ENCODE measurements around the gene NTN3. TPM values are rescaled to one million over a fixed set of nuclear protein-coding genes. Genes with fewer than 3 reads are reported as not detected.
A peak's percentile ranks its signal among the peaks of the same experiment; 100 is the strongest.

NTN3 gene
- total RNA-seq, 1 donor from 2014 or later = 1.5 TPM

- Mint-ChIP-seq H3K27ac (ENCODE audit: unreplicated experiment) (no peak overlapping the region), H3K27me3 (ENCODE audit: low read depth) (no peaks in the 10 kb centered on the region), H3K9me3 (ENCODE audit: low read depth) (no peaks in the 10 kb centered on the region), H3K4me3 (ENCODE audit: unreplicated experiment) (no peak overlapping the region), H3K4me1 (ENCODE audit: low read depth) (peaks cover 4% of the 10 kb centered on the region), H3K36me3 (ENCODE audit: low read depth) (no peaks in the 10 kb centered on the region)
- TF ChIP-seq CTCF (IDR thresholded peaks at IDR 0.05) = no peak
- DNase-seq (ENCODE audit: low spot score) = no peak
Observed at GRCh38 chr16:2507665-2508064, 36.6 kb downstream of the NTN3 start.

- no peaks in the 10 kb centered on the region for H3K27me3 Mint-ChIP-seq (ENCODE audit: low read depth)
- no peaks in the 10 kb centered on the region for H3K9me3 Mint-ChIP-seq (ENCODE audit: low read depth)
- DNase-seq (ENCODE audit: low spot score) = no peak
- TF ChIP-seq CTCF (IDR thresholded peaks at IDR 0.05) = no peak
- H3K27ac Mint-ChIP-seq (ENCODE audit: unreplicated experiment) = no peak overlapping the region
- H3K4me3 Mint-ChIP-seq (ENCODE audit: unreplicated experiment) = no peak overlapping the region
- H3K4me1 Mint-ChIP-seq (ENCODE audit: low read depth) = peaks cover 7% of the 10 kb centered on the region
- no peaks in the 10 kb centered on the region for H3K36me3 Mint-ChIP-seq (ENCODE audit: low read depth)
Observed at GRCh38 chr16:2508722-2509400, 37.8 kb downstream of the NTN3 start.

- TF ChIP-seq CTCF (IDR thresholded peaks at IDR 0.05) = no peak
- DNase-seq (ENCODE audit: low spot score) = no peak
- H3K36me3 Mint-ChIP-seq (ENCODE audit: low read depth) = no peaks in the 10 kb centered on the region
- peaks cover 21% of the 10 kb centered on the region for H3K4me1 Mint-ChIP-seq (ENCODE audit: low read depth)
- H3K4me3 Mint-ChIP-seq (ENCODE audit: unreplicated experiment) = no peak overlapping the region
- no peak overlapping the region for H3K27ac Mint-ChIP-seq (ENCODE audit: unreplicated experiment)
- H3K9me3 Mint-ChIP-seq (ENCODE audit: low read depth) = no peaks in the 10 kb centered on the region
- H3K27me3 Mint-ChIP-seq (ENCODE audit: low read depth) = no peaks in the 10 kb centered on the region
Observed at GRCh38 chr16:2511128-2511800, 40.2 kb downstream of the NTN3 start.

- Mint-ChIP-seq H3K4me3 (ENCODE audit: unreplicated experiment) (no peak overlapping the region), H3K27me3 (ENCODE audit: low read depth) (no peaks in the 10 kb centered on the region), H3K36me3 (ENCODE audit: low read depth) (peaks cover 3% of the 10 kb centered on the region), H3K4me1 (ENCODE audit: low read depth) (peaks cover 30% of the 10 kb centered on the region), H3K27ac (ENCODE audit: unreplicated experiment) (peak overlapping the region; percentile 59), H3K9me3 (ENCODE audit: low read depth) (no peaks in the 10 kb centered on the region)
- no peak for DNase-seq (ENCODE audit: low spot score)
- no peak for TF ChIP-seq CTCF (IDR thresholded peaks at IDR 0.05)
Observed at GRCh38 chr16:2511996-2512734, 41.1 kb downstream of the NTN3 start.

GRCh38 chr16:2512735-2513404 is 41.8 kb downstream of the NTN3 start:
- H3K36me3 Mint-ChIP-seq (ENCODE audit: low read depth) = peaks cover 3% of the 10 kb centered on the region
- peak; percentile 87 for DNase-seq (ENCODE audit: low spot score)
- no peak for TF ChIP-seq CTCF (IDR thresholded peaks at IDR 0.05)
- H3K4me3 Mint-ChIP-seq (ENCODE audit: unreplicated experiment) = peak overlapping the region; percentile 77
- no peaks in the 10 kb centered on the region for H3K9me3 Mint-ChIP-seq (ENCODE audit: low read depth)
- peaks cover 37% of the 10 kb centered on the region for H3K4me1 Mint-ChIP-seq (ENCODE audit: low read depth)
- H3K27ac Mint-ChIP-seq (ENCODE audit: unreplicated experiment) = peak overlapping the region; percentile 77
- H3K27me3 Mint-ChIP-seq (ENCODE audit: low read depth) = no peaks in the 10 kb centered on the region
